ENCODE results near the gene IL25. TPM values are rescaled to one million over a fixed set of nuclear protein-coding genes. Genes with fewer than 3 reads are reported as not detected.

Gene IL25
- polyA plus RNA-seq, 1 donor (not counting 4 experiments of a cell fraction or from before 2014, with no cell fraction given): not detected

GRCh38 chr14:23359722-23360447 is 12.7 kb upstream of the IL25 start:
- FAIRE-seq: no peak
- H3K9me1 ChIP-seq (ENCODE audit: control insufficient read depth, extremely low read depth, insufficient read depth, low read length): no peaks in the 10 kb centered on the region
- DNase-seq (ENCODE audit: low read depth, low spot score): no peak

GRCh38 chr14:23360496-23360895 is 12.1 kb upstream of the IL25 start:
- TF ChIP-seq CTCF (optimal IDR thresholded peaks at IDR 0.05 in 1 of 3, IDR thresholded peaks at IDR 0.05 in 1 of 3, conservative IDR thresholded peaks at IDR 0.05 in 1 of 3; ENCODE audit: extremely low read depth in 1 of 3, insufficient read depth in 2 of 3, low read length in 3 of 3) (no peak), EZH2 (IDR thresholded peaks at IDR 0.05; ENCODE audit: low read length) (no peak)
- H3K9me1 ChIP-seq (ENCODE audit: control insufficient read depth, extremely low read depth, insufficient read depth, low read length): no peaks in the 10 kb centered on the region
- H3K9me3 ChIP-seq (ENCODE audit: control insufficient read depth, low read depth, low read length): no peaks in the 10 kb centered on the region
- no peak overlapping the region for H3K27ac ChIP-seq (ENCODE audit: control insufficient read depth, insufficient read depth, low read length)
- H3K9ac ChIP-seq (ENCODE audit: control insufficient read depth, extremely low read depth, insufficient read depth, low read length): no peak overlapping the region
- no peak overlapping the region for H3K4me2 ChIP-seq (ENCODE audit: control insufficient read depth, extremely low read depth, insufficient read depth, low read depth, low read length)
- FAIRE-seq (no peak), DNase-seq (ENCODE audit: low read depth, low spot score) (no peak)
- H4K20me1 ChIP-seq (ENCODE audit: control insufficient read depth, extremely low read depth, insufficient read depth, low read length): no peaks in the 10 kb centered on the region
- no peaks in the 10 kb centered on the region for H3K79me2 ChIP-seq (ENCODE audit: control insufficient read depth, insufficient read depth, low read length)
- H3K4me1 ChIP-seq (ENCODE audit: control insufficient read depth, extremely low read depth, insufficient read depth, low read length): peaks cover 12% of the 10 kb centered on the region
- no peaks in the 10 kb centered on the region for H3K27me3 ChIP-seq (ENCODE audit: control insufficient read depth, extremely low read depth, insufficient read depth, low read length)
- no peak overlapping the region for H3K4me3 ChIP-seq (ENCODE audit: control insufficient read depth in 2 of 3, extremely low read depth in 1 of 3, insufficient read depth in 2 of 3, low read depth in 1 of 3, low read length in 3 of 3)
- H3K36me3 ChIP-seq (ENCODE audit: control insufficient read depth in 2 of 2, extremely low read depth in 1 of 2, insufficient read depth in 2 of 2, low read length in 2 of 2): peaks cover 0 to 2% of the 10 kb centered on the region in 2 experiments
- dilution Hi-C loops (cut with MboI; ENCODE audit: extremely low pct_ligation_motif_present, low sequenced_read_pairs): no loop called here
- no peak overlapping the region for H2AFZ ChIP-seq (ENCODE audit: control insufficient read depth, low read length)

More at GRCh38 chr14:23359722-23360447, 12.7 kb upstream of the IL25 start:
- no peak overlapping the region for H3K9ac ChIP-seq (ENCODE audit: control insufficient read depth, extremely low read depth, insufficient read depth, low read length)
- no peaks in the 10 kb centered on the region for H4K20me1 ChIP-seq (ENCODE audit: control insufficient read depth, extremely low read depth, insufficient read depth, low read length)
- H2AFZ ChIP-seq (ENCODE audit: control insufficient read depth, low read length): no peak overlapping the region
- H3K27ac ChIP-seq (ENCODE audit: control insufficient read depth, insufficient read depth, low read length): no peak overlapping the region
- dilution Hi-C loops (cut with MboI; ENCODE audit: extremely low pct_ligation_motif_present, low sequenced_read_pairs): no loop called here
- H3K4me1 ChIP-seq (ENCODE audit: control insufficient read depth, extremely low read depth, insufficient read depth, low read length): peaks cover 6% of the 10 kb centered on the region
- TF ChIP-seq EZH2 (IDR thresholded peaks at IDR 0.05; ENCODE audit: low read length) (no peak), CTCF (optimal IDR thresholded peaks at IDR 0.05 in 1 of 3, IDR thresholded peaks at IDR 0.05 in 1 of 3, conservative IDR thresholded peaks at IDR 0.05 in 1 of 3; ENCODE audit: extremely low read depth in 1 of 3, insufficient read depth in 2 of 3, low read length in 3 of 3) (no peak)
- H3K36me3 ChIP-seq (ENCODE audit: control insufficient read depth in 2 of 2, extremely low read depth in 1 of 2, insufficient read depth in 2 of 2, low read length in 2 of 2): peaks cover 0 to 2% of the 10 kb centered on the region in 2 experiments
- no peak overlapping the region for H3K4me3 ChIP-seq (ENCODE audit: control insufficient read depth in 2 of 3, extremely low read depth in 1 of 3, insufficient read depth in 2 of 3, low read depth in 1 of 3, low read length in 3 of 3)
- no peaks in the 10 kb centered on the region for H3K79me2 ChIP-seq (ENCODE audit: control insufficient read depth, insufficient read depth, low read length)
- H3K9me3 ChIP-seq (ENCODE audit: control insufficient read depth, low read depth, low read length): no peaks in the 10 kb centered on the region
- no peaks in the 10 kb centered on the region for H3K27me3 ChIP-seq (ENCODE audit: control insufficient read depth, extremely low read depth, insufficient read depth, low read length)
- no peak overlapping the region for H3K4me2 ChIP-seq (ENCODE audit: control insufficient read depth, extremely low read depth, insufficient read depth, low read depth, low read length)
